Mesendoderm (in vitro differentiated cells): Measurements from ENCODE around the gene DIPK1C.

ENCODE experiments used
- DNase-seq: peaks from one replicate; pipeline ENCODE4 v3.0.0; 2013
- H2AK5ac ChIP-seq: 2 replicates; pipeline ENCODE4 v1.6.1; 2013; ENCODE audit warnings: low read length, inconsistent platforms
- H2BK120ac ChIP-seq: 2 replicates; pipeline ENCODE4 v1.6.1; 2013; ENCODE audit warnings: low read depth, mild to moderate bottlenecking, low read length, moderate library complexity, mixed read lengths
- H2BK15ac ChIP-seq: replicated peaks from 2 replicates; pipeline ENCODE4 v1.6.1; 2013; ENCODE audit warnings: low read depth, mild to moderate bottlenecking, moderate library complexity
- H2BK5ac ChIP-seq: 2 replicates; pipeline ENCODE4 v1.6.1; 2013; ENCODE audit warnings: low read length, inconsistent platforms
- H3K18ac ChIP-seq: 2 replicates; pipeline ENCODE4 v1.6.1; 2013; ENCODE audit warnings: mild to moderate bottlenecking, low read length, mixed read lengths
- H3K23ac ChIP-seq: one replicate; pipeline ENCODE4 v1.6.1; 2013; ENCODE audit warnings: low read length
- H3K27ac ChIP-seq: 2 replicates; pipeline ENCODE4 v1.5.1; 2013; ENCODE audit warnings: low read depth, mild to moderate bottlenecking, inconsistent platforms, low read length, moderate library complexity
- H3K27me3 ChIP-seq: 2 replicates; pipeline ENCODE4 v1.6.1; 2013; ENCODE audit warnings: low read length, control low read depth, mild to moderate bottlenecking, inconsistent platforms; ENCODE audit not compliant: insufficient read depth, poor library complexity
- H3K36me3 ChIP-seq: 2 replicates; pipeline ENCODE4 v1.6.1; 2013; ENCODE audit warnings: low read length, inconsistent platforms; ENCODE audit not compliant: control insufficient read depth, insufficient read depth
- H3K4ac ChIP-seq: one replicate; pipeline ENCODE4 v1.6.1; 2013; ENCODE audit warnings: low read depth, mild to moderate bottlenecking, low read length, moderate library complexity
- H3K4me1 ChIP-seq: 2 replicates; pipeline ENCODE4 v1.6.1; 2013; ENCODE audit warnings: low read depth, low read length, inconsistent platforms; ENCODE audit not compliant: control insufficient read depth
- H3K4me2 ChIP-seq: 2 replicates; pipeline ENCODE4 v1.6.1; 2013; ENCODE audit warnings: low read length
- H3K4me3 ChIP-seq: 2 replicates; pipeline ENCODE4 v1.5.1; 2013; ENCODE audit warnings: mild to moderate bottlenecking, low read length
- H3K56ac ChIP-seq: one replicate; pipeline ENCODE4 v1.6.1; 2013; ENCODE audit warnings: low read length
- H3K79me1 ChIP-seq: 2 replicates; pipeline ENCODE4 v1.6.1; 2013; ENCODE audit warnings: low read length, inconsistent platforms
- H3K79me2 ChIP-seq: 2 replicates; pipeline ENCODE4 v1.6.1; 2013; ENCODE audit warnings: mild to moderate bottlenecking, low read length; ENCODE audit not compliant: control insufficient read depth, insufficient read depth
- H3K9ac ChIP-seq: 2 replicates; pipeline ENCODE4 v1.6.1; 2013; ENCODE audit warnings: low read length, inconsistent platforms
- H4K5ac ChIP-seq: one replicate; pipeline ENCODE4 v1.6.1; 2013; ENCODE audit warnings: low read length
- H4K8ac ChIP-seq: one replicate; pipeline ENCODE4 v1.6.1; 2013; ENCODE audit warnings: low read depth, mild to moderate bottlenecking, control low read depth, low read length, moderate library complexity
- WGBS: extraction: QIAGEN DNeasy Blood & Tissue Kit; methylation state at CpG from one replicate; pipeline ENCODE4 v1.1.7; 2013; ENCODE audit warnings: low lambda C conversion rate, missing lambda C conversion rate; ENCODE audit not compliant: insufficient coverage; ENCODE audit errors: extremely low coverage; 5-methylcytosine and 5-hydroxymethylcytosine counted together

Gene DIPK1C

DNA sequence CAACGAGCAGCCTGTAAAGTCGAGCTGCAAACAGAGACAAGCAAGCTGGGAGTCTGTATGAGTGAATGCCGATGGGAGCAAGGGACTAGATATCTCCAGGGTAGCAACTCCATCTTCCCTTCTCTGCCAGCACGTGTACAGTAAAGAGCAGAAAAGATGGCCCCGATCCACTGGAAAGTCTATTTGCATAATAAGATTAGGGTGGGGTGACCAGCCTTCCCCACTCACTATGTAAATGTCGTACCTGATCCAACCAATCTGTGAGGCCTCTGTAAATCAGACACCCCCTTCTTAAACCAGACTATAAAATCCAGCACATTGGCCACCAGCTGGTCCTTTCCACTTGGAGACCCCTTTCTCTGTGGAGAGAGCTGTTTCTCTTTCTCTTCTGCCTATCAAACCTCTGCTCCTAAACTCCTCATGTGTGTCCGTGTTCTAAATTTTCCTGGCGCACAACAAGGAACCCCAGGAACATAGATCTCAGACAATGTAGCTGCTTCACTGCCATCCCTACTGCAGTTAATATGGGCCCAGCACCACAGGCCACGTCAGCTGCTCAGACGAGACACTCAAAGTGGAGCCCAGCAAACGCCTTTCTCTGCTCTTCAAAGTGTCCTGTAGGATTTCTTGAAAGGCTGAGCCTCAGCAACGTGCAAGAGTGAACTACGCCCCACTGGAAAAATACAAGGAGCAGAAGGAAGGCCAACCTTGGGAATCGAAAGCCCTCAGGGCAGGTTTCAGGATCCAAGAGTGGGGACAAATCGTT lies 26.1 kb downstream of the DIPK1C start:
- H3K4me2 ChIP-seq, result no peak overlapping the region
- peaks cover 2% of the 10 kb centered on the region for H3K4me1 ChIP-seq
- DNase-seq, result no peak
- H3K27ac ChIP-seq, result no peak overlapping the region
- no peak overlapping the region for H3K18ac ChIP-seq
- no peak overlapping the region for H3K56ac ChIP-seq
- no peak overlapping the region for H3K4ac ChIP-seq
- no peak overlapping the region for H2BK120ac ChIP-seq
- H3K79me2 ChIP-seq, result no peaks in the 10 kb centered on the region
- WGBS, result no CpG with 5 or more reads among the region's 15 CpGs
- no peak overlapping the region for H2BK15ac ChIP-seq
- H4K5ac ChIP-seq, result no peak overlapping the region
- H2AK5ac ChIP-seq, result no peak overlapping the region
- H2BK5ac ChIP-seq, result no peak overlapping the region
- no peak overlapping the region for H3K9ac ChIP-seq
- no peak overlapping the region for H3K4me3 ChIP-seq
- no peaks in the 10 kb centered on the region for H3K79me1 ChIP-seq
- no peak overlapping the region for H4K8ac ChIP-seq
- no peaks in the 10 kb centered on the region for H3K27me3 ChIP-seq
- H3K36me3 ChIP-seq, result no peaks in the 10 kb centered on the region
- no peak overlapping the region for H3K23ac ChIP-seq

DNA sequence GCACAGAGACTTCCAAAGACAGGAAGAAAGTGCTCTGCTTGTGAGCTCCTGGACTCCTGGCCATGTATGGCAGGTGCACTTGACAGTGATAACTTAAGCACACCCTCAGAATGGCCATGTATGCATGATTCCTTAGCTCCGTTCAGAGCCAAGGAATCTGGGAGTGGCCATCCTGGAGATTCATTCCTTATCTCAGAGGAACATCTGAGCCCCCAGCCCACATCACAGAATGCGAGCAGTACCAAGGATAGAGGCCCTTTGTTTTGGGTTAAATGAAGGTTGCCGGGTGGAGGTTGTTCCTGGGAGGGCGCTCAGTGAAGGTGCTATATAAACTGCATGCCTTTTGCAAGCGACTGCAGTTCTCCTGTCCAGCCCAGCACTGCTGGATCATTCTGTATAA lies 26.9 kb downstream of the DIPK1C start:
- Histone ChIP-seq H4K5ac (no peak overlapping the region), H2BK15ac (no peak overlapping the region), H3K4me1 (no peaks in the 10 kb centered on the region), H3K27ac (no peak overlapping the region), H3K9ac (no peak overlapping the region), H3K79me1 (no peaks in the 10 kb centered on the region), H3K56ac (no peak overlapping the region), H3K4me2 (no peak overlapping the region), H3K36me3 (no peaks in the 10 kb centered on the region), H3K79me2 (no peaks in the 10 kb centered on the region), H2BK5ac (no peak overlapping the region), H3K23ac (no peak overlapping the region), H3K18ac (no peak overlapping the region), H3K4ac (no peak overlapping the region), H3K4me3 (no peak overlapping the region), H2AK5ac (no peak overlapping the region), H4K8ac (no peak overlapping the region), H3K27me3 (no peaks in the 10 kb centered on the region), H2BK120ac (no peak overlapping the region)
- DNase-seq, result peak; percentile 62
- no CpG with 5 or more reads among the region's 5 CpGs for WGBS

- no peaks in the 10 kb centered on the region for H3K4me1 ChIP-seq
- H3K36me3 ChIP-seq, result no peaks in the 10 kb centered on the region
- H3K23ac ChIP-seq, result no peak overlapping the region
- H3K27me3 ChIP-seq, result no peaks in the 10 kb centered on the region
- WGBS, result no CpG with 5 or more reads among the region's 7 CpGs
- no peak overlapping the region for H2BK5ac ChIP-seq
- H3K4me2 ChIP-seq, result no peak overlapping the region
- no peak overlapping the region for H2BK120ac ChIP-seq
- no peak for DNase-seq
- no peak overlapping the region for H3K9ac ChIP-seq
- no peak overlapping the region for H2BK15ac ChIP-seq
- no peak overlapping the region for H2AK5ac ChIP-seq
- H3K4me3 ChIP-seq, result no peak overlapping the region
- H3K79me1 ChIP-seq, result no peaks in the 10 kb centered on the region
- H3K18ac ChIP-seq, result no peak overlapping the region
- H4K8ac ChIP-seq, result no peak overlapping the region
- H4K5ac ChIP-seq, result no peak overlapping the region
- H3K27ac ChIP-seq, result no peak overlapping the region
- no peak overlapping the region for H3K4ac ChIP-seq
- H3K79me2 ChIP-seq, result no peaks in the 10 kb centered on the region
- H3K56ac ChIP-seq, result no peak overlapping the region
Observed at GRCh38 chr18:74429096-74429495, 28.0 kb downstream of the DIPK1C start.

- H3K56ac ChIP-seq, result no peak overlapping the region
- no peaks in the 10 kb centered on the region for H3K27me3 ChIP-seq
- no peaks in the 10 kb centered on the region for H3K4me1 ChIP-seq
Observed at GRCh38 chr18:74427442-74428112, 29.5 kb downstream of the DIPK1C start.

DNA sequence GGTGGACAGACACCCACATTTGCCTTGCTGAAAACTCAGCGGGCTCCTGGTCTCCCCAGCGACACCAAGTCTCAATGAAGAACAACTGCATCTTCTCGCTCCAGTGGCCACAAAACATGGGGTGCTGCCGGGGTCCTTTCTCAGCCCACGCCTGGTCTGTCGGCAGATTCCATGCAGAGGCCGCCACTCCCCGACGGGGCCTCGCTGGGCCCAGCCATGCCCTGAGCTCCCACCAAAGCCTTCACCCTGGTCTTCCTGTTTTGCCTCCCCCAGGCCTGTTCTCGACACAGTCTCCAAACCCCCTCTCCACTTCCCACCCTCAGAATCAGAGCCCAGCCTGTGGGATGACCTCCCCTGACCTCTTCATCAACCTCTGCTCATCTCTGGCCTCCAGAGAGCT lies 31.2 kb downstream of the DIPK1C start:
- no peak overlapping the region for H4K5ac ChIP-seq
- no peak overlapping the region for H3K4me3 ChIP-seq
- no peaks in the 10 kb centered on the region for H3K36me3 ChIP-seq
- no peak overlapping the region for H3K23ac ChIP-seq
- H2BK5ac ChIP-seq, result no peak overlapping the region
- no peaks in the 10 kb centered on the region for H3K27me3 ChIP-seq
- no CpG with 5 or more reads among the region's 11 CpGs for WGBS
- no peak overlapping the region for H4K8ac ChIP-seq
- H2BK15ac ChIP-seq, result no peak overlapping the region
- H3K18ac ChIP-seq, result no peak overlapping the region
- H3K27ac ChIP-seq, result no peak overlapping the region
- no peak overlapping the region for H3K4ac ChIP-seq
- no peak overlapping the region for H3K9ac ChIP-seq
- DNase-seq, result no peak
- H3K56ac ChIP-seq, result no peak overlapping the region
- H3K79me2 ChIP-seq, result no peaks in the 10 kb centered on the region
- H3K79me1 ChIP-seq, result no peaks in the 10 kb centered on the region
- no peak overlapping the region for H3K4me2 ChIP-seq
- H3K4me1 ChIP-seq, result no peaks in the 10 kb centered on the region
- H2BK120ac ChIP-seq, result no peak overlapping the region
- no peak overlapping the region for H2AK5ac ChIP-seq

More at GRCh38 chr18:74427442-74428112, 29.5 kb downstream of the DIPK1C start:
- DNase-seq, result no peak
- no peak overlapping the region for H3K18ac ChIP-seq
- H3K27ac ChIP-seq, result no peak overlapping the region
- H3K79me1 ChIP-seq, result no peaks in the 10 kb centered on the region
- no peaks in the 10 kb centered on the region for H3K36me3 ChIP-seq
- H2BK120ac ChIP-seq, result no peak overlapping the region
- no peak overlapping the region for H3K9ac ChIP-seq
- no peaks in the 10 kb centered on the region for H3K79me2 ChIP-seq
- H3K4me2 ChIP-seq, result no peak overlapping the region
- no peak overlapping the region for H3K4ac ChIP-seq
- H2BK15ac ChIP-seq, result no peak overlapping the region
- no peak overlapping the region for H4K5ac ChIP-seq
- no peak overlapping the region for H3K23ac ChIP-seq
- H3K4me3 ChIP-seq, result no peak overlapping the region
- H4K8ac ChIP-seq, result no peak overlapping the region
- WGBS, result no CpG with 5 or more reads among the region's 24 CpGs
- no peak overlapping the region for H2AK5ac ChIP-seq
- H2BK5ac ChIP-seq, result no peak overlapping the region
